Hepatocyte (in vitro differentiated cells): Measurements from ENCODE around the gene AXDND1.
"Not testable (repeated sequence)": the region's sequence is repeated elsewhere in the genome, so short reads cannot be mapped to it uniquely, and the experiment has no call there.

Experiments used
- EZH2phosphoT487 ChIP-seq: fragments of 200-600 bp; sonication (generic); IDR thresholded peaks from one replicate; pipeline ENCODE4 v1.6.1; 2018; ENCODE audit warnings: antibody characterized with exemption, mild to moderate bottlenecking, low read depth, moderate library complexity; ENCODE audit not compliant: unreplicated experiment, severe bottlenecking
- TF ChIP-seq, protein P1 (sequence below): fragments of 200-600 bp; sonication (generic); IDR thresholded peaks from 2 replicates; pipeline ENCODE4 v1.5.1; 2016; ENCODE audit warnings: antibody characterized with exemption, mild to moderate bottlenecking; ENCODE audit not compliant: poor library complexity

DNA sequence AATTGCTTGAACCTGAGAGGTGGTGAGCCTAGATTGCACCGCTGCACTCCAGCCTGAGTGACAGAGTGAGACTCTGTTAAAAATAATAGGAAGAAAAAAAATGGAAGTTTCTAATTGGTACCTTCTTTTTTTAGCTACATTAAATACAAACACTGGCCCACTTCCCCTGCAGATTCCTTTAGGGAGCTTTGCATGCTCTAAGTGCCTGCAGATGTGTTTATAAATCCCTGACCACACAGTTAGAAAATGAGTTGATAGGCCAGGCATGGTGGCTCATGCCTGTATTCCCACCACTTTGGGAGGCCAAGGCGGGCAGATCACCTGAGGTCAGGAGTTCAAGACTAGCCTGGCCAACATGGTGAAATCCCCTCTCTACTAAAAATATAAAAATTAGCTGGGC, 4.1 kb upstream of the AXDND1 start:
- TF ChIP-seq, protein P1, sequence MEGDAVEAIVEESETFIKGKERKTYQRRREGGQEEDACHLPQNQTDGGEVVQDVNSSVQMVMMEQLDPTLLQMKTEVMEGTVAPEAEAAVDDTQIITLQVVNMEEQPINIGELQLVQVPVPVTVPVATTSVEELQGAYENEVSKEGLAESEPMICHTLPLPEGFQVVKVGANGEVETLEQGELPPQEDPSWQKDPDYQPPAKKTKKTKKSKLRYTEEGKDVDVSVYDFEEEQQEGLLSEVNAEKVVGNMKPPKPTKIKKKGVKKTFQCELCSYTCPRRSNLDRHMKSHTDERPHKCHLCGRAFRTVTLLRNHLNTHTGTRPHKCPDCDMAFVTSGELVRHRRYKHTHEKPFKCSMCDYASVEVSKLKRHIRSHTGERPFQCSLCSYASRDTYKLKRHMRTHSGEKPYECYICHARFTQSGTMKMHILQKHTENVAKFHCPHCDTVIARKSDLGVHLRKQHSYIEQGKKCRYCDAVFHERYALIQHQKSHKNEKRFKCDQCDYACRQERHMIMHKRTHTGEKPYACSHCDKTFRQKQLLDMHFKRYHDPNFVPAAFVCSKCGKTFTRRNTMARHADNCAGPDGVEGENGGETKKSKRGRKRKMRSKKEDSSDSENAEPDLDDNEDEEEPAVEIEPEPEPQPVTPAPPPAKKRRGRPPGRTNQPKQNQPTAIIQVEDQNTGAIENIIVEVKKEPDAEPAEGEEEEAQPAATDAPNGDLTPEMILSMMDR, result not testable (repeated sequence)
- not testable (repeated sequence) for TF ChIP-seq EZH2phosphoT487
